ENCODE measurements around the gene B3GAT2. TPM values are rescaled to one million over a fixed set of nuclear protein-coding genes. Genes with fewer than 3 reads are reported as not detected.
"Not testable (repeated sequence)": the region's sequence is repeated elsewhere in the genome, so short reads cannot be mapped to it uniquely, and the experiment has no call there.

Gene B3GAT2
- polyA plus RNA-seq, 2 of the 4 experiments (the other 2 are of a cell fraction) = 0.05 to 0.10 TPM

GRCh38 chr6:70954176-70954575 lies 2.7 kb downstream of the B3GAT2 start:
- 0 out of 3 replicates have a peak, but pooled peaks cover 3% of the 10 kb centered on the region for H3K4me1 ChIP-seq
- no peak overlapping the region for H3K27ac ChIP-seq
- no peak overlapping the region for H3K4me2 ChIP-seq
- no peaks in the 10 kb centered on the region for H3K9me3 ChIP-seq
- ATAC-seq (no peak), DNase-seq (ENCODE audit: low read depth in 1 of 2, low spot score in 1 of 2) (no peak), FAIRE-seq (no peak)
- 16% methylated on average over 3 of the region's 3 CpGs for WGBS (ENCODE audit: missing lambda C conversion rate)
- CTCF ChIA-PET = no interaction called here
- no peak overlapping the region for H3K4me3 ChIP-seq
- TF ChIP-seq POLR2A (IDR thresholded peaks at IDR 0.05; ENCODE audit: low read length) (no peak), NR3C1 (IDR thresholded peaks at IDR 0.05) (no peak), MAFK (IDR thresholded peaks at IDR 0.05; ENCODE audit: partially characterized antibody) (no peak), RCOR1 (IDR thresholded peaks at IDR 0.05; ENCODE audit: low read depth, low read length) (no peak), KDM1A (IDR thresholded peaks at IDR 0.05; ENCODE audit: low read depth) (no peak), RAD21 (conservative IDR thresholded peaks at IDR 0.05 in 1 of 2, IDR thresholded peaks at IDR 0.05 in 1 of 2) (no peak), BHLHE40 (IDR thresholded peaks at IDR 0.05; ENCODE audit: low read depth, low read length) (no peak), ZC3H11A (IDR thresholded peaks at IDR 0.05) (no peak), FOSB (CRISPR knock-in tag; IDR thresholded peaks at IDR 0.05) (no peak), SMC3 (IDR thresholded peaks at IDR 0.05) (no peak), TFCP2L1 (CRISPR knock-in tag; IDR thresholded peaks at IDR 0.05) (no peak)
- TF ChIP-seq, protein P1, sequence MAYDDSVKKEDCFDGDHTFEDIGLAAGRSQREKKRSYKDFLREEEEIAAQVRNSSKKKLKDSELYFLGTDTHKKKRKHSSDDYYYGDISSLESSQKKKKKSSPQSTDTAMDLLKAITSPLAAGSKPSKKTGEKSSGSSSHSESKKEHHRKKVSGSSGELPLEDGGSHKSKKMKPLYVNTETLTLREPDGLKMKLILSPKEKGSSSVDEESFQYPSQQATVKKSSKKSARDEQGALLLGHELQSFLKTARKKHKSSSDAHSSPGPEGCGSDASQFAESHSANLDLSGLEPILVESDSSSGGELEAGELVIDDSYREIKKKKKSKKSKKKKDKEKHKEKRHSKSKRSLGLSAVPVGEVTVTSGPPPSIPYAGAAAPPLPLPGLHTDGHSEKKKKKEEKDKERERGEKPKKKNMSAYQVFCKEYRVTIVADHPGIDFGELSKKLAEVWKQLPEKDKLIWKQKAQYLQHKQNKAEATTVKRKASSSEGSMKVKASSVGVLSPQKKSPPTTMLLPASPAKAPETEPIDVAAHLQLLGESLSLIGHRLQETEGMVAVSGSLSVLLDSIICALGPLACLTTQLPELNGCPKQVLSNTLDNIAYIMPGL (CRISPR knock-in tag; IDR thresholded peaks at IDR 0.05; ENCODE audit: borderline replicate concordance) = no peak
- POLR2A ChIA-PET = no interaction called here

- ATAC-seq = no peak
- CTCF ChIA-PET = interaction anchor here (0.7 kb wide), 1 partner anchor 10 kb away, joined by 3 read pairs; no protein-coding TSS in a partner anchor
- POLR2A ChIA-PET = no interaction called here
- Histone ChIP-seq H3K9me3 (no peaks in the 10 kb centered on the region), H3K4me1 (0 out of 3 replicates have a peak, but pooled peaks cover 3% of the 10 kb centered on the region), H3K4me3 (no peak overlapping the region), H3K4me2 (no peak overlapping the region), H3K27ac (no peak overlapping the region)
- FAIRE-seq = no peak
- DNase-seq (ENCODE audit: low read depth in 1 of 2, low spot score in 1 of 2) = no peak
- TF ChIP-seq CHD4 (IDR thresholded peaks at IDR 0.05; ENCODE audit: borderline replicate concordance) (no peak), RFX5 (IDR thresholded peaks at IDR 0.05) (no peak), MAFK (IDR thresholded peaks at IDR 0.05; ENCODE audit: partially characterized antibody) (no peak), KDM5A (IDR thresholded peaks at IDR 0.05) (no peak), ZNF302 (CRISPR knock-in tag; IDR thresholded peaks at IDR 0.05) (no peak), E2F6 (IDR thresholded peaks at IDR 0.05; ENCODE audit: borderline replicate concordance, low read depth) (no peak), PHF8 (IDR thresholded peaks at IDR 0.05; ENCODE audit: borderline replicate concordance, low read depth) (no peak), TFCP2L1 (CRISPR knock-in tag; IDR thresholded peaks at IDR 0.05) (no peak), CEBPB (IDR thresholded peaks at IDR 0.05) (no peak), RAD21 (conservative IDR thresholded peaks at IDR 0.05 in 1 of 2, IDR thresholded peaks at IDR 0.05 in 1 of 2) (no peak), EP300 (IDR thresholded peaks at IDR 0.05) (no peak), MAX (IDR thresholded peaks at IDR 0.05) (no peak), ZFP36 (IDR thresholded peaks at IDR 0.05; ENCODE audit: borderline replicate concordance, partially characterized antibody) (no peak), ESRRA (IDR thresholded peaks at IDR 0.05; ENCODE audit: borderline replicate concordance, low read length) (no peak), TP53 (CRISPR knock-in tag; IDR thresholded peaks at IDR 0.05) (no peak), HEYL (CRISPR knock-in tag; IDR thresholded peaks at IDR 0.05) (no peak)
- TF ChIP-seq, protein P2, sequence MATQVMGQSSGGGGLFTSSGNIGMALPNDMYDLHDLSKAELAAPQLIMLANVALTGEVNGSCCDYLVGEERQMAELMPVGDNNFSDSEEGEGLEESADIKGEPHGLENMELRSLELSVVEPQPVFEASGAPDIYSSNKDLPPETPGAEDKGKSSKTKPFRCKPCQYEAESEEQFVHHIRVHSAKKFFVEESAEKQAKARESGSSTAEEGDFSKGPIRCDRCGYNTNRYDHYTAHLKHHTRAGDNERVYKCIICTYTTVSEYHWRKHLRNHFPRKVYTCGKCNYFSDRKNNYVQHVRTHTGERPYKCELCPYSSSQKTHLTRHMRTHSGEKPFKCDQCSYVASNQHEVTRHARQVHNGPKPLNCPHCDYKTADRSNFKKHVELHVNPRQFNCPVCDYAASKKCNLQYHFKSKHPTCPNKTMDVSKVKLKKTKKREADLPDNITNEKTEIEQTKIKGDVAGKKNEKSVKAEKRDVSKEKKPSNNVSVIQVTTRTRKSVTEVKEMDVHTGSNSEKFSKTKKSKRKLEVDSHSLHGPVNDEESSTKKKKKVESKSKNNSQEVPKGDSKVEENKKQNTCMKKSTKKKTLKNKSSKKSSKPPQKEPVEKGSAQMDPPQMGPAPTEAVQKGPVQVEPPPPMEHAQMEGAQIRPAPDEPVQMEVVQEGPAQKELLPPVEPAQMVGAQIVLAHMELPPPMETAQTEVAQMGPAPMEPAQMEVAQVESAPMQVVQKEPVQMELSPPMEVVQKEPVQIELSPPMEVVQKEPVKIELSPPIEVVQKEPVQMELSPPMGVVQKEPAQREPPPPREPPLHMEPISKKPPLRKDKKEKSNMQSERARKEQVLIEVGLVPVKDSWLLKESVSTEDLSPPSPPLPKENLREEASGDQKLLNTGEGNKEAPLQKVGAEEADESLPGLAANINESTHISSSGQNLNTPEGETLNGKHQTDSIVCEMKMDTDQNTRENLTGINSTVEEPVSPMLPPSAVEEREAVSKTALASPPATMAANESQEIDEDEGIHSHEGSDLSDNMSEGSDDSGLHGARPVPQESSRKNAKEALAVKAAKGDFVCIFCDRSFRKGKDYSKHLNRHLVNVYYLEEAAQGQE (IDR thresholded peaks at IDR 0.05) = no peak
- TF ChIP-seq, protein P3, sequence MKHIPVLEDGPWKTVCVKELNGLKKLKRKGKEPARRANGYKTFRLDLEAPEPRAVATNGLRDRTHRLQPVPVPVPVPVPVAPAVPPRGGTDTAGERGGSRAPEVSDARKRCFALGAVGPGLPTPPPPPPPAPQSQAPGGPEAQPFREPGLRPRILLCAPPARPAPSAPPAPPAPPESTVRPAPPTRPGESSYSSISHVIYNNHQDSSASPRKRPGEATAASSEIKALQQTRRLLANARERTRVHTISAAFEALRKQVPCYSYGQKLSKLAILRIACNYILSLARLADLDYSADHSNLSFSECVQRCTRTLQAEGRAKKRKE (CRISPR knock-in tag; IDR thresholded peaks at IDR 0.05; ENCODE audit: low read depth) = no peak
- TF ChIP-seq, protein P4, sequence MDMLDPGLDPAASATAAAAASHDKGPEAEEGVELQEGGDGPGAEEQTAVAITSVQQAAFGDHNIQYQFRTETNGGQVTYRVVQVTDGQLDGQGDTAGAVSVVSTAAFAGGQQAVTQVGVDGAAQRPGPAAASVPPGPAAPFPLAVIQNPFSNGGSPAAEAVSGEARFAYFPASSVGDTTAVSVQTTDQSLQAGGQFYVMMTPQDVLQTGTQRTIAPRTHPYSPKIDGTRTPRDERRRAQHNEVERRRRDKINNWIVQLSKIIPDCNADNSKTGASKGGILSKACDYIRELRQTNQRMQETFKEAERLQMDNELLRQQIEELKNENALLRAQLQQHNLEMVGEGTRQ (IDR thresholded peaks at IDR 0.05) = no peak
- 62% methylated on average over 3 of the region's 3 CpGs for WGBS (ENCODE audit: missing lambda C conversion rate)
Measured at GRCh38 chr6:70952608-70953165, 4.2 kb downstream of the B3GAT2 start.

GRCh38 chr6:70944321-70944720 lies 12.5 kb downstream of the B3GAT2 start:
- H3K27ac ChIP-seq; FAIRE-seq; DNase-seq (ENCODE audit: low read depth in 1 of 2, low spot score in 1 of 2); H3K9me3 ChIP-seq; H3K4me3 ChIP-seq; ATAC-seq; H3K4me1 ChIP-seq; H3K4me2 ChIP-seq; CTCF ChIA-PET; POLR2A ChIA-PET: not testable (repeated sequence)
- WGBS (ENCODE audit: missing lambda C conversion rate) = 20% methylated on average over 1 of the region's 10 CpGs
